SK-N-DZ (cell line): ENCODE data around the gene PLXNB2. TPM values are rescaled to one million over a fixed set of nuclear protein-coding genes. Genes with fewer than 3 reads are reported as not detected.
"Not testable (repeated sequence)": the region's sequence is repeated elsewhere in the genome, so short reads cannot be mapped to it uniquely, and the experiment has no call there.

Experiments used
- DNase-seq: peaks from one replicate; pipeline ENCODE4 v3.0.0-alpha.2; 2015; ENCODE audit warnings: low spot score
- polyA plus RNA-seq, 2 experiments: library from polyadenylated mRNA; depleted of rRNA; stranded (reverse); fragments of >200 nt; gene quantifications; 2 replicates each; pipeline ENCODE4 v1.2.3, GENCODE V29; 2014

PLXNB2 gene, protein sequence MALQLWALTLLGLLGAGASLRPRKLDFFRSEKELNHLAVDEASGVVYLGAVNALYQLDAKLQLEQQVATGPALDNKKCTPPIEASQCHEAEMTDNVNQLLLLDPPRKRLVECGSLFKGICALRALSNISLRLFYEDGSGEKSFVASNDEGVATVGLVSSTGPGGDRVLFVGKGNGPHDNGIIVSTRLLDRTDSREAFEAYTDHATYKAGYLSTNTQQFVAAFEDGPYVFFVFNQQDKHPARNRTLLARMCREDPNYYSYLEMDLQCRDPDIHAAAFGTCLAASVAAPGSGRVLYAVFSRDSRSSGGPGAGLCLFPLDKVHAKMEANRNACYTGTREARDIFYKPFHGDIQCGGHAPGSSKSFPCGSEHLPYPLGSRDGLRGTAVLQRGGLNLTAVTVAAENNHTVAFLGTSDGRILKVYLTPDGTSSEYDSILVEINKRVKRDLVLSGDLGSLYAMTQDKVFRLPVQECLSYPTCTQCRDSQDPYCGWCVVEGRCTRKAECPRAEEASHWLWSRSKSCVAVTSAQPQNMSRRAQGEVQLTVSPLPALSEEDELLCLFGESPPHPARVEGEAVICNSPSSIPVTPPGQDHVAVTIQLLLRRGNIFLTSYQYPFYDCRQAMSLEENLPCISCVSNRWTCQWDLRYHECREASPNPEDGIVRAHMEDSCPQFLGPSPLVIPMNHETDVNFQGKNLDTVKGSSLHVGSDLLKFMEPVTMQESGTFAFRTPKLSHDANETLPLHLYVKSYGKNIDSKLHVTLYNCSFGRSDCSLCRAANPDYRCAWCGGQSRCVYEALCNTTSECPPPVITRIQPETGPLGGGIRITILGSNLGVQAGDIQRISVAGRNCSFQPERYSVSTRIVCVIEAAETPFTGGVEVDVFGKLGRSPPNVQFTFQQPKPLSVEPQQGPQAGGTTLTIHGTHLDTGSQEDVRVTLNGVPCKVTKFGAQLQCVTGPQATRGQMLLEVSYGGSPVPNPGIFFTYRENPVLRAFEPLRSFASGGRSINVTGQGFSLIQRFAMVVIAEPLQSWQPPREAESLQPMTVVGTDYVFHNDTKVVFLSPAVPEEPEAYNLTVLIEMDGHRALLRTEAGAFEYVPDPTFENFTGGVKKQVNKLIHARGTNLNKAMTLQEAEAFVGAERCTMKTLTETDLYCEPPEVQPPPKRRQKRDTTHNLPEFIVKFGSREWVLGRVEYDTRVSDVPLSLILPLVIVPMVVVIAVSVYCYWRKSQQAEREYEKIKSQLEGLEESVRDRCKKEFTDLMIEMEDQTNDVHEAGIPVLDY (N-terminal part only)
- 60.4 and 75.0 TPM in 2 replicates for polyA plus RNA-seq (2014; cell fraction: cytosol; rRNA removed)
- polyA plus RNA-seq (2014; cell fraction: nucleus; rRNA removed), result 183 and 241 TPM in 2 replicates

- peak; percentile 81 for DNase-seq
These were observed at the start of gene PLXNB2 for GRCh38 chr22:50306753-50307749. PLXNB2 (minus strand) TSS chr22:50307646; CDS start chr22:50290584, 17,062 bp downstream.

- DNase-seq, result no peak
These were observed 49.8 kb upstream of the PLXNB2 start for GRCh38 chr22:50357222-50357621.

- no peak for DNase-seq
These were observed 48.7 kb upstream of the PLXNB2 start for GRCh38 chr22:50356186-50356585.

DNA sequence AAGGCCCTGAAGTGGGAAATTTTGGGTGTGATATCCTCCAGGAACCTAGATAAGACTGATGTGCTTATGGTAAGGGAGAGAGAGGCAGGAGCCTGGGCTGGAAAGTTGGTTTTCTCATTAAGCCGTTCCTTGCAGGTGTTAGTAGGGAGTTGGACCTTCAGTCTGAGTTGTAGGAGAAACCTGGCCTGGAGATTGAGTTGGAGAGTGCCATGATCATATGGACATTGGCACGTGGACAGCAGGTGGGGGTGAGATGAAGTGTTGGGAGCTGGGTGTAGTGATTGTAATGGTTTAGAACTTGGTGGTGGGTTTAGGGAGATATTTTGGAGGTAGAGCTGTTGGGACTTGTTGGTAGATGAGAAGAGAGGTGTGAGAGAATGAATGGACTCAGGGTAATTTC lies 40.6 kb upstream of the PLXNB2 start:
- DNase-seq, result no peak

GRCh38 chr22:50347157-50347556 lies 39.7 kb upstream of the PLXNB2 start:
- no peak for DNase-seq

GRCh38 chr22:50346470-50346869 lies 39.0 kb upstream of the PLXNB2 start:
- DNase-seq, result no peak

DNA sequence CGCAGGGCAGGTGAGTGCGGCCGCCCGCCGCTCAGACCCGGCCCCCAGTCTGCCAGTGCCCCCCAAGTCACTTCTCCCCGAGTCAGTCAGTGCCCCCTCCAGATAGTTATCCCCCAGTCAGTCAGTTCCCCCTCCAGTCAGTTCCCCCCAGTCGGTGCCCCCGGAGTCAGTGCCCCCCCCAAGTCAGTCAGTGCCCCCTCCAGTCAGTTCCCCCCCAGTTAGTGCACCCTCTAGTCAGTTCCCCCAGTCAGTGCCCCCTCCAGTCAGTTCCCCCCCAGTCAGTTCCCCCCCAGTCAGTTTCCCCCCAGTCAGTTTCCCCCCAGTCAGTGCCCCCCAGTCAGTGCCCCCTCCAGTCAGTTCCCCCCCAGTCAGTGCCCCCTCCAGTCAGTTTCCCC lies 36.1 kb upstream of the PLXNB2 start:
- DNase-seq, result no peak

DNA sequence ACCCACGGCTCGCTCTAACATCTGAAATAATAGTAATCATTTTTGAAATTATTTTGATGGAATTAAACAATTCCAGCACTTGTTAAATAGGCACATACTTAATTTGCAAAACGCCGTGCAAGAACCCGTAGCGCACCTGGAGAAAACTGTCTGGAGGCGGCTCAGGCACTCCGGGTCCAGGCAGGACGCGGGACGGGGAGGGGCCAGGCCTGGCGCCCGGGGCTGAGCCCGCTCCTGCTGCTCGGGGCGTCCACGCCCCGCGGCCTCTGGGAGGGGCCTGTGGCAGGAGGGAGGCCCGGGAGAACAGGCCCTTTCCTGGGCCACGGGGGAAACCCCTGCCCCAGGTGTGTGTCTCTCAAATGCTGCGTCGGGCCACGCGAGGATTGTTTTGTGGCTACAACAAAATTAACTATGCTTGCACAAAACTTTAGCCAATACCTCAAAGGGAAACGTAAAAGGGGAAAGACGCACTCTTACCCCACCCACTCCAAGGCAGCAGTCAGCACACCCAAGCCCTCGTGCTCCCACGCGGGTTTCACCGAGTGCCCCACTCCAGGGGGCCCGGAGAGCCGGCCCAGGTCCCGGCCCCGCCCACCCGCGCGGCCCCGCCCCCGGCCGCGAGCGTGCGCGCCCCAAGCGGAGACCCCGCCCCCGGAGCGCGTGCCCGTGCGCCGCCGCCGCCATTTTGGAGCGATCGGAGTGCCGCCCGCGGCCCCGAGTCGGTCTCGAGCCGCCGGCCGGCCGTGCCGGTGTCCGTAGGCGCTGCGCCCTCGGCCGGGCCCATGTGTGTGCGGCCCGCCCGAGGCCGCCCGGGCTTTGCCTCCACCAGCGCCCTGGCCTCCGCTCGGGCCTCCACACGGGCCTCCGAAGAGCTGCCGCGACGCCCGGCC lies 35.5 kb upstream of the PLXNB2 start, which contains the start of gene PPP6R2:
Gene PPP6R2 (plus strand): TSS at position 677 of the 890 bp plus-strand sequence. CDS start 50,582 bp downstream, outside the sequence.
- peak; percentile 70 for DNase-seq

- DNase-seq, result peak; percentile 91
These were observed 34.7 kb upstream of the PLXNB2 start for GRCh38 chr22:50341977-50342650.

DNA sequence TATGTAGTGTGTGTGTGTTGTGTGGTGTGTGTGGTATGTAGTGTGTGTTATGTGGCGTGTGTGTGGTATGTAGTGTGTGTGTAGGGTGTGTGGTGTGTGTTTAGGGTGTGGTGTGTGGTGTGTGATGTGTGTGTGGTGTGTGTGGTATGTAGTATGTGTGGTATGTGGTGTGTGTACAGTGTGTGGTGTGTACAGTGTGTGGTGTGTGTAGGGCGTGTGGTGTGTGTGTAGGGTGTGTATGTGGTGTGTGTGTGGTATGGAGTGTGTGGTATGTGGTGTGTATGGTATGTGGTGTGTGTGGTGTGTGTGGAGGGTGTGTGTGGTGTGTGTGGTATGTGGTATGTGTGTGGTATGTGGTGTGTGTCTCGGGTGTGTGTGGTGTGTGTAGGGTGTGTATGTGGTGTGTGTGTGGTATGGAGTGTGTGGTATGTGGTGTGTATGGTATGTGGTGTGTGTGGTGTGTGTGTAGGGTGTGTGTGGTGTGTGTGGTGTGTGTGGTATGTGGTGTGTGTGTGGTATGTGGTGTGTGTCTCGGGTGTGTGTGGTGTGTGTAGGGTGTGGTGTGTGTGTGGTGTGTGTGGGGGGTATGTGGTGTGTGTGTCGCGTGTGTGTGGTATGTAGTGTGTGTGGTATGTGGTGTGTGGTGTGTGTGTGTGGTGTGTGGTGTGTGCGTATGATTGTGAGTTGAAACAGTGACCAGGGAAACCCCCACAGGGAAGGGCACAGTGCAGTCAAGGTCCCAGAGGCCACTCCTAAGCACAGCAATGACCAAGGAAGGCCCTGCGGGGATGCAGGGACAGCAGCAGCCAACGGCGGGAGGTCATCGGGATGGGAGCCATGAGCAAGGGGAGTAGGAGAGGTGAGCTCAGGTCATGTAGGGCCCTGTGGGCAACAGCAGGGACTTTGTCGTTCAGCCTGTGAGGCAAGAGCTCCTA lies 32.8 kb upstream of the PLXNB2 start:
- peak; percentile 77 for DNase-seq

- no peak for DNase-seq
These were observed 31.5 kb upstream of the PLXNB2 start for GRCh38 chr22:50338860-50339462.

DNA sequence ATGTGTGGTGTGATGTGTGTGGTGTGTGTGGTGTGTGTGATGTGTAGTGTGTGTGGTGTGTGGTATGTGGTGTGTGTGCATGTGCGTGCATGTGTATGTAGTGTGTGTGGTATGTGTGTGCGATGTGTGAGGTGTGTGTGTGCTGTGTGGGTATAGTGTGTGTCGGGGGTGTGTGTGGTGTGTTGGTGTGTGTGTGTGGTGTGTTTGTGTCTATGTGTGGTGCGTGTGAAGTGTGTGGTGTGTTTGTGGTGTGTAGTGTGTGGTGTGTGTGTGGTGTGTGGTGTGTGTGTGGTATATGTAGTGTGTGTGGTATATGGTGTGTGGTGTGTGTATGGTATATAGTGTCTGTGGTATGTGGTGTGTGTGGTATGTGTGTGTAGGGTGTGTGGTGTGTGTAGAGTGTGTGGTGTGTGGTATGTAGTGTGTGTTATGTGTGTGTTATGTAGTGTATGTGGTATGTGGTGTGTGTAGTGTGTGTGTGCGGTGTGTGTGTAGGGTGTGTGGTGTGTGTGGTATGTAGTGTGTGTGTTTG lies 30.7 kb upstream of the PLXNB2 start:
- DNase-seq, result no peak

GRCh38 chr22:50337262-50338041 lies 30.0 kb upstream of the PLXNB2 start:
- DNase-seq, result no peak

DNA sequence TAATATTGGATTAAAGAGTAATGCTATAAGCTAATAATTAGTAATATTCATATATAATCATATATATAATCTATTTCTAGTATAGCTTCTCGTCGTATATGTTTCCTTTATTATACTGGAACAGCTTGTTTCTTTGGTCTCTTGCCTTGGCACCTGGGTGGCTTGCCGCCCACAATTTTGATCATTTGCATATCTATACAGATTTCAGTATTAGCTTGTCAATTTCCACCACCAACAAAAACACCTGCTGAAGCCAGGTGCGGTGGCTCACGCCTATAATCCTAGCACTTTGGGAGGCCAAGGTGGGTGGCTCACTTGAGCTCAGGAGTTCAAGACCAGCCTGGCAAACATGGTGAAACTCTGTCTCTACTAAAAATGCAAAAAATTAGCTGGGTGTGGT lies 27.0 kb upstream of the PLXNB2 start:
- not testable (repeated sequence) for DNase-seq

GRCh38 chr22:50329236-50329635 lies 21.8 kb upstream of the PLXNB2 start:
- DNase-seq, result no peak

GRCh38 chr22:50327711-50328019 lies 20.2 kb upstream of the PLXNB2 start:
- DNase-seq, result no peak
